Ovary (tissue), 3 donors: ENCODE data around the gene SOX30.

Experiments
- CTCF ChIP-seq, 3 donors: fragments of 450-650 bp in 2 of 3; fragments of 200-600 bp in 1 of 3; IDR thresholded peaks; one replicate each; pipeline versions ENCODE4 v1.5.1 to v1.8.0; 2016 to 2022; ENCODE audit warnings: antibody characterized with exemption in 3 of 3, mild to moderate bottlenecking in 1 of 3
- EP300 ChIP-seq: sonication (generic); formaldehyde crosslinking; IDR thresholded peaks from one replicate; pipeline ENCODE4 v1.6.1; 2017; ENCODE audit warnings: antibody characterized with exemption
- POLR2A ChIP-seq: fragments of 450-650 bp; IDR thresholded peaks from one replicate; pipeline ENCODE4 v1.6.1; 2017; ENCODE audit warnings: antibody characterized with exemption, mild to moderate bottlenecking, moderate library complexity
- donor health status: DM: no; HTN: no; CAD: no.

DNA sequence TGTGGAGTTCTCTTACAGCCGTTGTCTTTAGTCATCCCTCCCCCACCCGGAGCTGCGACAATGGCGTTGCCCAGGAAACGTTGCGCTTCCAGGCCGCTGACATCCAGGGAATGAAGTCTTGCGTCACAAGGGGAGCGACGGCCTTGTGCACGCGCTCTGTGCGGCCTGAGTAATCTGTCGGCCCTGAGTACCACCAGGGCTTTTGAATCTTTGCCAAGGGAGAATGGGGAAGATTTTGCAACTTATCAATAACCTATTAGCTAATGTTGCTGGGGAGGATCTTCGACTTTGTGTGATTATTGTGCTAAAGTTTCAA lies at the start of gene SOX30:
- TF ChIP-seq CTCF (IDR thresholded peaks at IDR 0.05) (no peak), POLR2A (no peak), EP300 (no peak)
